ENCODE data around the gene HNRNPD.

DNA sequence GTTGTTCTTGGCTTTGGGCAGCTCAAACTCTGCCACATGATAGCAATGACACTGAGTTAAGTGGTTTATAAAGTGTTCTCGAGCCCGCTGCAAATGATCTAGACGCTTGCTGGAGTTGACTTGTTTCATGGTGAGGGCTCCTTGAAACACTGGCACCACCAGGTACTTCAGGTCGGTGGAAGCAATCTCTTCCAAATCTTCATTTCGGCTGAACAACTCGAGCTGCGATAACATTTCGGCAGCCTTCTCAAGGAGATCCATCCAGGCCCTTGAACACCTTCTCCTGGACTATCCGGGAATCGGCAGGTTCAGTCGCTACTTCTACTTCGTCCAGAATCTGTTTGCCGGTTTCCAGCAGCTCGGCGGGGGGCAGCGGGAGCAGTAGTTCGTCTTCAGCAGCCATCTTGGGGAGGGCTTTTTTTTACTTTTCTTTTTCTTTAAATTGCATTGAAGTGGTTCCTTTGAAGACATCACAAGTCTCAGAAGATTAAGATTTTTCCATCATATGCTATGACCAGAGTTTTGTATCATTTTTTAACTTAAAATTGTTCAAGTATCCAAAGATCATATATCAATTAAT lies 28.5 kb upstream of the HNRNPD start:
- TF ChIP-seq, protein P1, sequence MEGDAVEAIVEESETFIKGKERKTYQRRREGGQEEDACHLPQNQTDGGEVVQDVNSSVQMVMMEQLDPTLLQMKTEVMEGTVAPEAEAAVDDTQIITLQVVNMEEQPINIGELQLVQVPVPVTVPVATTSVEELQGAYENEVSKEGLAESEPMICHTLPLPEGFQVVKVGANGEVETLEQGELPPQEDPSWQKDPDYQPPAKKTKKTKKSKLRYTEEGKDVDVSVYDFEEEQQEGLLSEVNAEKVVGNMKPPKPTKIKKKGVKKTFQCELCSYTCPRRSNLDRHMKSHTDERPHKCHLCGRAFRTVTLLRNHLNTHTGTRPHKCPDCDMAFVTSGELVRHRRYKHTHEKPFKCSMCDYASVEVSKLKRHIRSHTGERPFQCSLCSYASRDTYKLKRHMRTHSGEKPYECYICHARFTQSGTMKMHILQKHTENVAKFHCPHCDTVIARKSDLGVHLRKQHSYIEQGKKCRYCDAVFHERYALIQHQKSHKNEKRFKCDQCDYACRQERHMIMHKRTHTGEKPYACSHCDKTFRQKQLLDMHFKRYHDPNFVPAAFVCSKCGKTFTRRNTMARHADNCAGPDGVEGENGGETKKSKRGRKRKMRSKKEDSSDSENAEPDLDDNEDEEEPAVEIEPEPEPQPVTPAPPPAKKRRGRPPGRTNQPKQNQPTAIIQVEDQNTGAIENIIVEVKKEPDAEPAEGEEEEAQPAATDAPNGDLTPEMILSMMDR (conservative IDR thresholded peaks at IDR 0.05; ENCODE audit: low read depth in 2 of 2), result no peak
- TF ChIP-seq ZNF114 (CRISPR knock-in tag; IDR thresholded peaks at IDR 0.05) (no peak), EZH2 (IDR thresholded peaks at IDR 0.05; ENCODE audit: low read depth, unreplicated experiment) (no peak), JUNB (IDR thresholded peaks at IDR 0.05; ENCODE audit: unreplicated experiment) (no peak), POLR2AphosphoS5 (IDR thresholded peaks at IDR 0.05; ENCODE audit: low read depth) (no peak), CREB1 (CRISPR knock-in tag; IDR thresholded peaks at IDR 0.05; ENCODE audit: low read depth) (no peak), EZH2phosphoT487 (IDR thresholded peaks at IDR 0.05; ENCODE audit: unreplicated experiment) (no peak)
- TF ChIP-seq, protein P2, sequence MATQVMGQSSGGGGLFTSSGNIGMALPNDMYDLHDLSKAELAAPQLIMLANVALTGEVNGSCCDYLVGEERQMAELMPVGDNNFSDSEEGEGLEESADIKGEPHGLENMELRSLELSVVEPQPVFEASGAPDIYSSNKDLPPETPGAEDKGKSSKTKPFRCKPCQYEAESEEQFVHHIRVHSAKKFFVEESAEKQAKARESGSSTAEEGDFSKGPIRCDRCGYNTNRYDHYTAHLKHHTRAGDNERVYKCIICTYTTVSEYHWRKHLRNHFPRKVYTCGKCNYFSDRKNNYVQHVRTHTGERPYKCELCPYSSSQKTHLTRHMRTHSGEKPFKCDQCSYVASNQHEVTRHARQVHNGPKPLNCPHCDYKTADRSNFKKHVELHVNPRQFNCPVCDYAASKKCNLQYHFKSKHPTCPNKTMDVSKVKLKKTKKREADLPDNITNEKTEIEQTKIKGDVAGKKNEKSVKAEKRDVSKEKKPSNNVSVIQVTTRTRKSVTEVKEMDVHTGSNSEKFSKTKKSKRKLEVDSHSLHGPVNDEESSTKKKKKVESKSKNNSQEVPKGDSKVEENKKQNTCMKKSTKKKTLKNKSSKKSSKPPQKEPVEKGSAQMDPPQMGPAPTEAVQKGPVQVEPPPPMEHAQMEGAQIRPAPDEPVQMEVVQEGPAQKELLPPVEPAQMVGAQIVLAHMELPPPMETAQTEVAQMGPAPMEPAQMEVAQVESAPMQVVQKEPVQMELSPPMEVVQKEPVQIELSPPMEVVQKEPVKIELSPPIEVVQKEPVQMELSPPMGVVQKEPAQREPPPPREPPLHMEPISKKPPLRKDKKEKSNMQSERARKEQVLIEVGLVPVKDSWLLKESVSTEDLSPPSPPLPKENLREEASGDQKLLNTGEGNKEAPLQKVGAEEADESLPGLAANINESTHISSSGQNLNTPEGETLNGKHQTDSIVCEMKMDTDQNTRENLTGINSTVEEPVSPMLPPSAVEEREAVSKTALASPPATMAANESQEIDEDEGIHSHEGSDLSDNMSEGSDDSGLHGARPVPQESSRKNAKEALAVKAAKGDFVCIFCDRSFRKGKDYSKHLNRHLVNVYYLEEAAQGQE (IDR thresholded peaks at IDR 0.05; ENCODE audit: unreplicated experiment), result no peak

Measured in GM23338 (cell line).